Stimulated activated CD4-positive, alpha-beta T cell treated with anti-CD3 and anti-CD28 coated beads, Interleukin-15, amount 100 ng/mL, for 24 hours (primary cell): ENCODE data around the gene TOP2A.

ENCODE experiments used
- DNase-seq: peaks from one replicate; pipeline ENCODE4 v3.0.0-alpha.2; 2020

Gene TOP2A

GRCh38 chr17:40345161-40345993, 72.3 kb downstream of the TOP2A start:
- DNase-seq = peak; percentile 50

- no peak for DNase-seq
These were observed 73.1 kb downstream of the TOP2A start for GRCh38 chr17:40344421-40345160.

DNA sequence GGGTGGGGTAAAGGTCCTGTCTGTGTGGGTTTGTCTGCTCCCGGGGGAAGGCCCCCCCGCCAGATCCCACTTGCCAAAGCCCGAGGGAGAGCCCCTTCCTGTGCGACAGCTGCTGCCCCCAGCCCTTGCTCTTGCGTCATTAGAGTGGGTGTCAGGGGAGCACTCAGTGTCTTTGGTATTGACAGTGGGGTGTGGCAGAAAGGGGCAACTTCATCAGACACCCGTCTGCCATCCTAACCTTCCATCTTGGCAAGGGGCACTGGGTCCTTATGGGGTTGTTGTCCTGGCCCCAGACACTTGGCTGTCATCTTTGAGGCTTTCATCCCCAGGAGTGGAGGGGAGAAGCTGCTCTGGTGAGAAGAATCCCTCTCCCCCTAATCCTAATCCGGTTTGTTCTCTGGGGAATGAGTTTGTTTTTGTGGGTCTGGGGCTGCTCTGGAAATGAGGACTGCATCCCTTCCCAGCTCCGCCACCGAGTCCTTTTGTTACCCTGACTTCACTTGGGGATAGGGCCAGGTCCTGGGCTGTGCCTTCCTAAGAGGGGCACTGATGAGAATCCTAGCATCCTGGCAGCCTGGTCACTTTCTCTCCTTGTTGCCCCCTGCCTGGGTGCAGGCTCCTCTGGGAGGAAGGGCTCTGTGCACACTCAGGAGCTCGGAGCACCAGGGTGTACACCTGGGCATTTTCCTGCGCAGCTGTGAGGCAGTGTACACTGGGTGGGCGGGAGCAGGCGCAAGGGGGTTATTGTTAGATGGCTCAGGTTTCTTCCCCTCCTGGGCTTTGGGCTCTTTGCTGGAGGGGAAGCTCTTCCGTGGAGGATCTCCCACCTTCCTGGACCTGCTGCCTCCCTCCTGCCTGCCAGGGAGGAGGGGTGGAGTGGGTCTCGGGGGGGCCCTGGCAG, 74.2 kb downstream of the TOP2A start:
- DNase-seq = no peak

DNA sequence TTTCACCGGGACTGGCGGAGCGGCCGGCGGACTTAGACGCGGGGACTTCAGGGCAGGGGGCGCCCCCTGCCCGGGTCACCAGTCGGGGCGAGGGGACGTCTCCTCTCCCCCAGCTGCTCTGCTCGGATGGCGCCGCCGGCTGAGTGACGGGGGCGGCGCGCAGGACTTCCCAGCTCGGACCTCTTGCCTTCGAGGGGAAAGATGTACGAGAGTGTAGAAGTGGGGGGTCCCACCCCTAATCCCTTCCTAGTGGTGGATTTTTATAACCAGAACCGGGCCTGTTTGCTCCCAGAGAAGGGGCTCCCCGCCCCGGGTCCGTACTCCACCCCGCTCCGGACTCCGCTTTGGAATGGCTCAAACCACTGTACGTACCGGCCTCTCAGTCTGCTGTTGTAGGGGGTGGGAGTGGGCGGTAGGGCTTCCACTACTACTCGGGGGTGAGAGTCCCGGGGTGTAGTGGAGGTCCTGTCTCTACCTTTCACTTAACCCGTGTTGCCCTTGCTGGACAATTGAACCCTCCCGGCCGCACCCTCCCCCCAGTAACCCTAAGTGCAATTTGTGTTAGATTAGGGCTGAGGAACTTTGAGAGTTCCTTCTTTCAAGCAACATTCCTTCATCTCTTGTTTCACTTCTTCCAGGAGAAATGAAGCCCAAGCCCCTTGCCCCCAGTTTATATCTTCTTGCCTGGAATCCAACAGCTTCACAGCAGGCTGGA, 75.0 kb downstream of the TOP2A start:
- DNase-seq = no peak

DNA sequence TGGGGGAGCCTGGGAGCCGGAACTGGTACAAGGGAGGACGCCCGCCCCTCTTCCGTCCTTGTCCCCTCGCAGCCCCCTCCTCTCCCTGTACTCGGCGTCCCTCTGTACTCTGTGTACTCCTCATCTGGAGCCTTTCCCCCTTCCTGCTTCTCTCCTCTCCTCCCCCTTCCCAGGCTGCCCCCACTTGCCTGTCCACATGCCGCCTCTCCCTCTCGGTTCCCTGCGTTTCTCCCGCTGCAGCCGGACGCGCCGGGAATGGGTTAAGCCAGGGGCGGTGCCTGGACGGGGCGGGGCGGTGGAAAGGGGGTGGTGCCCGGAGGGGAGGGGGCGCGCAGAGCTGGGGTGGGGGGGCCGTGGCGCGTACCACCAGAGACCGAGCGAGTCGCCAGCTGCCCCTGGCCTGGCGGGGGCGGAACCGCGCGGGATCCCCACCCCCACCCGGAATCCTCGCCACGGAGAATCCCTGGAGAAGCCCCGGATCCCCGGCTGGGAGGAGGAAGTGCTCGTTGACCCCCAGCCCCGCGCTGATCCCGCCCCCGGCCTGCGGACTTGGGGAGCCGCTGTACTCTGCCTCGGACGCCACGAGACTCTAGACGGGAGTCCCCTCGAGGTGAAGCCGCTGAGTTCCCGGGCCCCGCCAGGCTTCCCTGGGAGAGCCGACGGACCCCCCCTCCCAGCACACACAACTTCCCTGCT, 75.7 kb downstream of the TOP2A start:
- DNase-seq = peak; percentile 39

- peak; percentile 89 for DNase-seq
These were observed 76.6 kb downstream of the TOP2A start for GRCh38 chr17:40340880-40341807.

DNA sequence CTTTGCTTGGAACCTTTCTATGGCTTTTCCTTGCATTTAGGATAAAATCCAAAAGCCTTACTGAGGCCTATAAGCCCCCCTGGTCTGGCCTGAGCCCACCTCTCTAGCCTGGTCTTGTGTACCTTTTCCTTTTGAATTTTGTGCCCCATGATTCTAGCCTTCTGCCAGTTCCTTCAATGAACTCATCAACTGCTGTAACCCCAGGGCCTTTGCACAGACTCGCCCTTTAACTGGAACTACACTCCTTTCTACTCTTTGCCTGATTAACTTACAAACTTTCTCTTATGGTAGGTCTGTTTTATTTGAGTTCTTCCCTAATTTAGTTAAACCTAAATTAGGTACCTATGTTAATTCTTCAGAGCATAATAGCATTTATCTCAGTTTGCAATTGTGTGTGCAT, 77.4 kb downstream of the TOP2A start:
- no peak for DNase-seq

DNA sequence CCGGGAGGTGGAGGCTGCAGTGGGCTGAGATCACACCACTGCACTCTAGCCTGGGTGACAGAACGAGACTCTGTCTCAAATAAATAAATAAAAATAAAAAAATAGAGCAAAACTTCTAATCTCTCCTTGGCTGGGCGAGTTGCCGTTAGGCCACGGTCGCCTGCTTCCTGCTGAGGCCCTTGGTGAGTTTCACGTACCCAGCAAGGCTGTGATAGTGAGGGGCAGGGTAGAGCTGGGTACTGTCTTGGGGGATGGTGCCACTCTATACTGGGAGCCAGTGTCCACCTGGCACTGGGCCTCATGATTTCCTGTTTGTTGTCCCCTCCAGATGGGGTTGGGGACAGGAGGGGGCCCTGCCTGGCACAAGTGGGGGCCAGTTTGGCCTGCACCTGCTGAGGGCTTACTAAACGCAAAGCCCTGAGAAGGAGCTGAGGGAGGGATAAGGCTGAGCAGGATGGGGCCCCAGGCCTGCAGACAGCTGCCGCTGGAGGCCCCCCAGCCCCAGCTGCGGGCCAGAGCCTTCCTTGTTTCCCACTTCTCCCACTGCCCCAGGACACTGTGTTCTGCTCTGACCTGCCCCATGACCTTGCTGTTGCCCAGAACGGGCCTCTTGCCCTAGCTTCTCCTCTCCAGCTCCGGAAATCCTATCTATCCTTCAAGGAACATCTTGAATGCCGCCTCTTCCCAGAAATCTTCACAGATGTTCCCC, 78.6 kb downstream of the TOP2A start:
- no peak for DNase-seq
